GM19455 (cell line): ENCODE data around the gene C11orf91.
"Not testable (repeated sequence)": the region's sequence is repeated elsewhere in the genome, so short reads cannot be mapped to it uniquely, and the experiment has no call there.

Source experiments
- ATAC-seq: cut with Tn5 transposase; IDR thresholded peaks from one replicate; pipeline ENCODE4 v1.9.1; 2021; ENCODE audit not compliant: unreplicated experiment

The C11orf91 gene

GRCh38 chr11:33696931-33697638 lies 3.5 kb downstream of the C11orf91 start:
- ATAC-seq, result no peak

GRCh38 chr11:33696411-33696810 lies 4.2 kb downstream of the C11orf91 start:
- no peak for ATAC-seq

- no peak for ATAC-seq
Observed at GRCh38 chr11:33695051-33695566, 5.5 kb downstream of the C11orf91 start.

GRCh38 chr11:33694346-33695050 lies 6.1 kb downstream of the C11orf91 start:
- ATAC-seq, result no peak

GRCh38 chr11:33692541-33692940 lies 8.1 kb downstream of the C11orf91 start:
- ATAC-seq, result no peak

GRCh38 chr11:33692013-33692504 lies 8.6 kb downstream of the C11orf91 start:
- ATAC-seq, result no peak

- ATAC-seq, result no peak
Observed at GRCh38 chr11:33691066-33691864, 9.4 kb downstream of the C11orf91 start.

- ATAC-seq, result no peak
Observed at GRCh38 chr11:33690290-33691065, 10.1 kb downstream of the C11orf91 start.

GRCh38 chr11:33689501-33689900 lies 11.1 kb downstream of the C11orf91 start:
- ATAC-seq, result no peak

- no peak for ATAC-seq
Observed at GRCh38 chr11:33689085-33689484, 11.5 kb downstream of the C11orf91 start.

- no peak for ATAC-seq
Observed at GRCh38 chr11:33687733-33688479, 12.7 kb downstream of the C11orf91 start.

GRCh38 chr11:33685082-33685481 lies 15.5 kb downstream of the C11orf91 start:
- ATAC-seq, result no peak

- ATAC-seq, result no peak
Observed at GRCh38 chr11:33684003-33684706, 16.5 kb downstream of the C11orf91 start.

- ATAC-seq, result no peak
Observed at GRCh38 chr11:33682446-33682845, 18.2 kb downstream of the C11orf91 start.

- ATAC-seq, result no peak
Observed at GRCh38 chr11:33682019-33682418, 18.6 kb downstream of the C11orf91 start.

GRCh38 chr11:33678616-33679015 lies 22.0 kb downstream of the C11orf91 start:
- not testable (repeated sequence) for ATAC-seq

- ATAC-seq, result no peak
Observed at GRCh38 chr11:33674035-33674814, 26.4 kb downstream of the C11orf91 start.

GRCh38 chr11:33672273-33672672 lies 28.4 kb downstream of the C11orf91 start:
- ATAC-seq, result no peak
